SK-N-SH (cell line): ENCODE results near the gene AIPL1.

ENCODE experiments used
- EP300 ChIP-seq, 2 experiments: IDR thresholded peaks; 2 replicates each; pipeline versions ENCODE4 v1.4.0 to v1.6.1; 2012; ENCODE audit warnings: borderline replicate concordance in 1 of 2, low read depth in 1 of 2, low read length in 1 of 2
- FOSL2 ChIP-seq: IDR thresholded peaks from 2 replicates; pipeline ENCODE4 v1.4.0; 2012; ENCODE audit warnings: low read depth, mild to moderate bottlenecking, moderate library complexity, borderline replicate concordance
- GABPA ChIP-seq: IDR thresholded peaks from 2 replicates; pipeline ENCODE4 v1.4.0; 2012; ENCODE audit warnings: low read depth, mild to moderate bottlenecking
- MEF2A ChIP-seq: IDR thresholded peaks from 2 replicates; pipeline ENCODE4 v1.4.0; 2012; ENCODE audit warnings: low read depth, borderline replicate concordance
- MXI1 ChIP-seq: IDR thresholded peaks from 2 replicates; pipeline ENCODE4 v1.6.1; 2012; ENCODE audit warnings: mild to moderate bottlenecking, low read depth, low read length, improper control_type of control experiment
- POLR2AphosphoS5 ChIP-seq: IDR thresholded peaks from 2 replicates; pipeline ENCODE4 v1.6.1; 2012; ENCODE audit warnings: low read depth, low read length
- RCOR1 ChIP-seq: fragments of 150-350 bp; IDR thresholded peaks from 2 replicates; pipeline ENCODE4 v1.6.1; 2017; ENCODE audit warnings: antibody characterized with exemption, low read length
- RFX5 ChIP-seq: IDR thresholded peaks from 2 replicates; pipeline ENCODE4 v1.6.1; 2012; ENCODE audit warnings: mild to moderate bottlenecking, improper control_type of control experiment, low read length
- RXRA ChIP-seq: IDR thresholded peaks from 2 replicates; pipeline ENCODE4 v1.4.0; 2012; ENCODE audit warnings: low read depth, mild to moderate bottlenecking, borderline replicate concordance
- SIN3A ChIP-seq: IDR thresholded peaks from 2 replicates; pipeline ENCODE4 v1.6.1; 2012; ENCODE audit warnings: low read depth, mild to moderate bottlenecking, low read length, moderate library complexity, borderline replicate concordance
- TF ChIP-seq, protein P1 (sequence below): fragments of 150-350 bp; IDR thresholded peaks from 2 replicates; pipeline ENCODE4 v1.6.1; 2016; ENCODE audit warnings: mild to moderate bottlenecking, low read depth, low read length
- TF ChIP-seq, protein P2 (sequence below): IDR thresholded peaks from 2 replicates; pipeline ENCODE4 v1.4.0; 2012; ENCODE audit warnings: low read depth
- TF ChIP-seq, protein P3 (sequence below): fragments of 200-600 bp; sonication (generic); IDR thresholded peaks from 2 replicates; pipeline ENCODE4 v1.6.1; 2017; ENCODE audit warnings: antibody characterized with exemption, mild to moderate bottlenecking, moderate library complexity
- TF ChIP-seq, protein P4 (sequence below): fragments of 150-350 bp; IDR thresholded peaks from 2 replicates; pipeline ENCODE4 v1.6.1; 2017; ENCODE audit warnings: antibody characterized with exemption, low read length, low read depth, borderline replicate concordance

DNA sequence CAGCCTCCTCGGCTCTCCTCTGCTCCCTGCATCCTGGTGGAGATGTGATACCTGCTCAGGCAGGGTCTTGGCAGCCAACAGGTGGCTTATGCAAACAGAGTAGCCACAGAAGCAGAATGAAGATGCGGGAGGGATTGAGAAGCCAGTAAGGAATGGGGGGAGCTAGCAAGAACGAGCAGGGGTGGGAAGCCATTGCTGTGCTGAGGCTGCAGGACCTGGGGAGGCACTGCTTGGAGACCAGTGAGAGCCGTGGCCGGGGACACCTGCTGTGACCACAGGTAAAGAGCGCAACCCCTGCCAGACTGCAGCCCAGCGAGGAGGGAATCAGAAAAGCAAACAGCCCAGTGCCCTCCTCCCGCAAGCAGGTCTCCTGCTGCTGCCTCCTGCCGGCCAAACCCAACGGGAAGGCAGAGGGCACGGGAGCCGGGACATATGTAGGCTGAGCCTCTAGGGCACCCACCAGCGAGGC, 14.7 kb downstream of the AIPL1 start:
- no peak for TF ChIP-seq POLR2AphosphoS5
- no peak for TF ChIP-seq MXI1
- TF ChIP-seq RXRA = no peak
- TF ChIP-seq SIN3A = no peak
- TF ChIP-seq RFX5 = no peak
- TF ChIP-seq, protein P1, sequence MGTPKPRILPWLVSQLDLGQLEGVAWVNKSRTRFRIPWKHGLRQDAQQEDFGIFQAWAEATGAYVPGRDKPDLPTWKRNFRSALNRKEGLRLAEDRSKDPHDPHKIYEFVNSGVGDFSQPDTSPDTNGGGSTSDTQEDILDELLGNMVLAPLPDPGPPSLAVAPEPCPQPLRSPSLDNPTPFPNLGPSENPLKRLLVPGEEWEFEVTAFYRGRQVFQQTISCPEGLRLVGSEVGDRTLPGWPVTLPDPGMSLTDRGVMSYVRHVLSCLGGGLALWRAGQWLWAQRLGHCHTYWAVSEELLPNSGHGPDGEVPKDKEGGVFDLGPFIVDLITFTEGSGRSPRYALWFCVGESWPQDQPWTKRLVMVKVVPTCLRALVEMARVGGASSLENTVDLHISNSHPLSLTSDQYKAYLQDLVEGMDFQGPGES = no peak
- TF ChIP-seq, protein P2, sequence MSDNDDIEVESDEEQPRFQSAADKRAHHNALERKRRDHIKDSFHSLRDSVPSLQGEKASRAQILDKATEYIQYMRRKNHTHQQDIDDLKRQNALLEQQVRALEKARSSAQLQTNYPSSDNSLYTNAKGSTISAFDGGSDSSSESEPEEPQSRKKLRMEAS = no peak
- no peak for TF ChIP-seq MEF2A
- TF ChIP-seq RCOR1 = no peak
- TF ChIP-seq, protein P3, sequence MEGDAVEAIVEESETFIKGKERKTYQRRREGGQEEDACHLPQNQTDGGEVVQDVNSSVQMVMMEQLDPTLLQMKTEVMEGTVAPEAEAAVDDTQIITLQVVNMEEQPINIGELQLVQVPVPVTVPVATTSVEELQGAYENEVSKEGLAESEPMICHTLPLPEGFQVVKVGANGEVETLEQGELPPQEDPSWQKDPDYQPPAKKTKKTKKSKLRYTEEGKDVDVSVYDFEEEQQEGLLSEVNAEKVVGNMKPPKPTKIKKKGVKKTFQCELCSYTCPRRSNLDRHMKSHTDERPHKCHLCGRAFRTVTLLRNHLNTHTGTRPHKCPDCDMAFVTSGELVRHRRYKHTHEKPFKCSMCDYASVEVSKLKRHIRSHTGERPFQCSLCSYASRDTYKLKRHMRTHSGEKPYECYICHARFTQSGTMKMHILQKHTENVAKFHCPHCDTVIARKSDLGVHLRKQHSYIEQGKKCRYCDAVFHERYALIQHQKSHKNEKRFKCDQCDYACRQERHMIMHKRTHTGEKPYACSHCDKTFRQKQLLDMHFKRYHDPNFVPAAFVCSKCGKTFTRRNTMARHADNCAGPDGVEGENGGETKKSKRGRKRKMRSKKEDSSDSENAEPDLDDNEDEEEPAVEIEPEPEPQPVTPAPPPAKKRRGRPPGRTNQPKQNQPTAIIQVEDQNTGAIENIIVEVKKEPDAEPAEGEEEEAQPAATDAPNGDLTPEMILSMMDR = peak; percentile 52
- no peak for TF ChIP-seq GABPA
- TF ChIP-seq, protein P4, sequence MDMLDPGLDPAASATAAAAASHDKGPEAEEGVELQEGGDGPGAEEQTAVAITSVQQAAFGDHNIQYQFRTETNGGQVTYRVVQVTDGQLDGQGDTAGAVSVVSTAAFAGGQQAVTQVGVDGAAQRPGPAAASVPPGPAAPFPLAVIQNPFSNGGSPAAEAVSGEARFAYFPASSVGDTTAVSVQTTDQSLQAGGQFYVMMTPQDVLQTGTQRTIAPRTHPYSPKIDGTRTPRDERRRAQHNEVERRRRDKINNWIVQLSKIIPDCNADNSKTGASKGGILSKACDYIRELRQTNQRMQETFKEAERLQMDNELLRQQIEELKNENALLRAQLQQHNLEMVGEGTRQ = no peak
- no peak for TF ChIP-seq FOSL2
- TF ChIP-seq EP300 (IDR thresholded peaks at IDR 0.05; ENCODE audit: borderline replicate concordance in 1 of 2, low read depth in 1 of 2, low read length in 1 of 2) = no peak
